TTC549 (cell line): ENCODE data around the gene PTCD2.
"Not testable (repeated sequence)": the region's sequence is repeated elsewhere in the genome, so short reads cannot be mapped to it uniquely, and the experiment has no call there.

Experiments
- FAIRE-seq: peaks from 2 replicates; lab custom pipeline; 2012; peaks lifted over from hg19 to GRCh38; lab: Jason Lieb, UNC

Gene PTCD2

DNA sequence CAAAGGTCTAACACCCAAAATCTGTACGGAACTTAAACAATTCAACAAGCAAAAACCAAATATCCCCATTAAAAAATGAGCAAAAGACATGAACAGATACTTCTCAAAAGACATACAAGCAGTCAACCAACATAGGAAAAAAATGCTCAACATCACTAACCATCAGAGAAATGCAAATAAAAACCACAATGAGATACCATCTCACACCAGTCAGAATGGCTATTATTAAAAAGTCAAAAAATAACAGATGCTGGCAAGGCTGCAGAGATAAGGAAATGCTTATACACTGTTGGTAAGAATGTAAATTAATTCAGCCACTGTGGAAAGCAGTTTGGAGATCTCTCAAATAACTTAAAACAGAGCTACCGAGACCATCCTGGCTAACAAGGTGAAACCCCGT lies 22.0 kb upstream of the PTCD2 start:
- not testable (repeated sequence) for FAIRE-seq

DNA sequence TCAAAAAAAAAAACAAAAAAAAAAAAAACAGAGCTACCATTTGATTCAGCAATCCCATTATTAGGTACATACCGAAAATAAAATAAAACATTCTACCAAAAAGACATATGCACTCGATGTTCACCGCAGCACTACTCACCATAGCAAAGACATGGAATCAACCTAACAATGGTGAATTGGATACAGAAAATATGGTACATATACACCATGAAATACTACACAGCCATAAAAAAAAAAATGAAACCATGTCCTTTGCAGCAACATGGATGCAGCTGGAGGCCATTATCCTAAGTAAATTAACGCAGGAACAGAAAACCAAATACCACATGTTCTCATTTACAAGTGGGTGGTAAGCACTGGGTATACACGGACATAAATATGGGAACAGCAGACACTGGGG lies 21.5 kb upstream of the PTCD2 start:
- no peak for FAIRE-seq

DNA sequence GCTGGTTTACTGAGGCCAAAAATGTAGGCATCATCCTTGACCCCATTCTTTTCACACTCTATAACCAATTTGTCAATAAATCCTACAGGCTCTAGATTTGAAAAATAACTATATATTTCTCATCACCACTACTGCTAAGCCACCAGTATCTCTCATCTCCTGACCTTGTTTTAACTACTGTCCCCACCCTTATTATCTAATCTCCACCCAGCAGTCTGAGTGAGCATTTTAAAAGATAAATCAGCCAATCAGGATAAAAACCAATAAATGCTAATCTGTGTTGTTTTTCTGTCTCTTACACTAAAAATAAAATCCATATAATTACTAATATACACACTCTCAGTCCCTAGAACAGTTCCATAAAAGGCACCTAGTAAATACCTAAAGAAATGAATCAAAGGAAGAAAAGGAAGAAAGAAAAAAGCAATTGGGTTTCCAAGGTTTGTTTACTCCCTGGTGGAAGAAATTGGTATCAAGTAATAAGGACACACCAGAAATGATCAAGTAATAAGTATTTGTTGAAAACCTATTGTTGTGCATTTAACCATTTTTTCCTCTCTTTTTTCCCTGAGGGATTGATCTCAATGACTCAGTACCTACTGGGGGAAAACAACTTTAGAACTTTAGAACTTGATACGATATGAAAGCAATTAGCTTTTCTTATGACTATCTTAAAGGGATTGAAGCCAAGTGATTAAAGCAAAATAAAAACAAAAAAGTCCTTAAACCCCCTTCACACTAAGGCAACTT lies 19.4 kb upstream of the PTCD2 start:
- no peak for FAIRE-seq

DNA sequence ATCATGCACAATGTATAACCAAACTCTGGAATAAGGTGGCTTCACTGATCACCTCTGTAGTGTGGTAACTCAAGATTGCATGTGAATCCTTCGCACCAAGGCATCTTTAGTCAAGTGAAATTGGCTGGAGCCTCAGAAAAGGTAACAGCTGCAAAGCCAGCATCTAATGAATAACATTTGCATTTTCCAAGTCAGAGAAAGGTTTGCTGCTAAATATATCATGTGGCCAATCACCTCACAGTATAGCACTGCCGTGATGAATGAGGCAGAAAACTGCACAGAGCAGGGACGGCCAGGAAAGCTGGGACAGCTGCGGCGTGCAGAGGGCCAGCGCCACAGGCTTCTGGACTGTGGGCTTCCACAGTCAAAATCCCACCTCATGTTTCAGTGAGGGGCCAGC lies 18.6 kb upstream of the PTCD2 start:
- FAIRE-seq = no peak

DNA sequence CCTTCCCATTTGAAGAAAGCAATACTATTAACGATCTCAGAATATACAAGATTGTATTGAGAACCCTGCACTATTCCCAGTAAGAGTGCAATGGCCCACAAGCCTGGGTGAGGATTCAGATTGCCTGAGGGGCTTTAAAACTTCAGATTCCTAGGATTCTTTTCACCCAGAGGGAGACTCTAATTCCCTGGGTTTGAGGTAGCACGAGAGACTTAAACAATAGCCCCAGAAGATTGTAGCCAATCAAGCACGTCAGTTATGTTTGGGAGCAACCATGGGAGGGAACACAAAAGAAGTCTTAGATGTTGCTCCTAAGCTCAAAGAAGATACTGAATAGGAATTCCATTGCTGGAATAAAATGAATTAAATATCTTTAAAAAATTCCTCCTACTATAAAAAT lies 18.0 kb upstream of the PTCD2 start:
- no peak for FAIRE-seq

DNA sequence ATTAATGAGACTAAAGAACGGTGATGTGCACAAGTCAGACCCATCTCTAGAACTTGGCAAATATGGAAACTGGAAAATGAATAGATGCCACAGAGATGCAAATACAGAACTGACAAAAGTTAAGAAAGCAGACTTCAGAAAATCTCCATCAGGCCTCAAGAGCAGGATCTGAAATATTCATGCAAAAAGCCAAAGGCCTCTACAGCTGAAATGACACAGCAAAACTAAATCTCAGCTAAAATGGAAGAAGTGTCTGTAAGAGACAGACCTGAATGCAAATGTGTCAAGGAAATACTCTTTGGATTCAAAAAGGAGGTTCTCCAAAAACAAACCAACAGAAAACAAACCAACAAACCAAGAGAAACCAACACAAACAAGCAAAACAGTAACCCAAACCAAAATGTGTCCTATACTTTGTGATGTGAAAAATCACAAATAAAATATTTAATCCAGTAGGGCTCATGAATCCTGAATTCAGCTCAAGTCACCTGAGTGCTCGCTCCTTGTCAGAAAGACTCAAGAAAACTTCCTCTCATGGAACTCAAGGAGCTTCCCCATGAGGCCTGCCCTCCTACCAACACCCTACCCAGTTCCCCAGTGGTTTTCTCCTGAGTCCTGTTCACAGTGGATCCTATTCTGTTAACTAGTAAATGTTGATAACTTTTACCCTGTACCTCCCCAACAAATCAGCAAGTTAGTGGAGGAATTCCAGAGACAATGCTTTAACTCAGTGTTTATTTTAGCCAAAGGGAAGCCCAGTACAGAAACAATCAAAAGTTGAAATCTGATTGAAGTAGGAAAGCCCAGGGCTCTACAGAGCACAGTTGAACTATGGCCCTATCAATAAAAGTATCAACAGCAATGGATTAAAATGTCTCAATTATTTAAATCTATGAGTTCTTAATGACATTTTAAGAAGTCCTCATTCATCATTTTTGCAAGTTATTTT lies 14.7 kb upstream of the PTCD2 start:
- FAIRE-seq = no peak

DNA sequence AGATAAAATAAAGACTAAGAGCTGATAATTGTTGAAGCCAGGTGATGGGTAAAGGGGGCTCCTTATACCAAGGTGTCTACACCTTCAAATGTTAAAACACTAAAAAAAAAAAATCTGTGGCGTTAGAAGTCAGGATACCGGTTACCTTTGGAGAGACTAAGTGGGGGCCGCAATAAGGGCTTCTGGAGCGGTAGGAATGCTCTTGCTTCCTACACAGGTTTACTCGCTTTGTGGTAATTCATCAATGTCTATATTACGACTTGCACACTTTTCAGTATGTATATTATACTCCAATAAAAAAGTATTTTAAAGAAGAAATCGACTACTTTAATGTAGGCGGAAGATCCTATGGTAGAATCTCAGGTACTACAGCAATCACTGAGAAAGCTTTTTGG lies 12.6 kb upstream of the PTCD2 start:
- no peak for FAIRE-seq

DNA sequence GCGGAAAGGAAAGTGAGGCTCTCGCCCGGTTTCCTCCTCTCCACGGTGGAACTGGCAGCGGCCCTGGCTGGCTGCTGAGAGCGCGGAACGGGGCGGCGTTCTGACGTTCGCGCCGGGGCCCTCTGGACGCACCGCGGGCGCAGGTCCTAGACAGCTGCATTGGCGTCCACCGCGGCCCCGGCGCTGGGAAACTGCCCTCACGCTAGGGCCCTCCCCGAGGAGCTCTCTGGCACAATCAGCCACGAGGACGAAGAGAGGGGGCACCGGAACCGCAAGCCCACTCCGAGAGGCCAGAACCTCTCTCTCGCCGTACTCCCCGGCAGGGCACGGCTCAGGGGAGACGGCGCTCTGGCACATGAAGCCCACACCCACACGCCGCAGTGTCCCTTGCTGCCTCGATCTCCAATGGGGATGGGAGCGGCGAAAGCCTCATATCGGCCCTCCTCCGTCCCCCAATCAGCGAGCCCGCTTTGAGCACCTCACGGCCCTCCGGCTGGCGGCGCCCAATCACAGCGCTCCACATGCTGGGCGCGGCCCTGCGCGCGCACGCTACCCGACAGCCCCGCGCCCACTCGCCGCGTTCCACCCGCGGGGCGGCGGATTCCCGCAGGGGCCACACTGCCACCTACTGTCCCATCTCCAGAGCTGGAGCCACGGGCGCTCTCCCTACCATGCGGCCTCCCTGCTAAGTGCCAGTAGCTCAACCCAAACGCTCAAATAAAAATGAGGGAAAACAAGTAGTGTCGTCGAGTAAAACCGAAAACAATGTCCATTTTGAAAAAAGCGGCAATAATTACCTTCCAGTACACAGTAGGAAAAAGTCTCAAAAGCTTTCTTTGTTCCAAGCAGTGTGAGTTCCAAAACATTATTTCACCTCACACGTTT lies 12.0 kb upstream of the PTCD2 start:
- no peak for FAIRE-seq

DNA sequence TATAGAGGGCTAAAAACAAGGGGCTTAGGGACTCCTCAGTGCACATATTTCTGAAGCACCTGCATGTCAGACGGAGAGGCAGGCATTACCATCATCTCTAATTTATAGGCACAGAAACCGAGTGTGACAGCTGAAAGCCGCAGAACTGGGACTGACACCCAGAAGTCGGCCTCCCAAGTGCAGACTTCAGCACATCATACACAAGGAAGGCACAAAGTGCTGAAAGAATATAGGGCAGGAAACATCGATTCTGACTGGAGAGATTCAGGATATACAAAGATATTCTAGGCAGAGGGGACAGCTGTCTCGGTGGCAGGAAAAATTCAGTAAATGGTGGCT lies 11.4 kb upstream of the PTCD2 start:
- no peak for FAIRE-seq

DNA sequence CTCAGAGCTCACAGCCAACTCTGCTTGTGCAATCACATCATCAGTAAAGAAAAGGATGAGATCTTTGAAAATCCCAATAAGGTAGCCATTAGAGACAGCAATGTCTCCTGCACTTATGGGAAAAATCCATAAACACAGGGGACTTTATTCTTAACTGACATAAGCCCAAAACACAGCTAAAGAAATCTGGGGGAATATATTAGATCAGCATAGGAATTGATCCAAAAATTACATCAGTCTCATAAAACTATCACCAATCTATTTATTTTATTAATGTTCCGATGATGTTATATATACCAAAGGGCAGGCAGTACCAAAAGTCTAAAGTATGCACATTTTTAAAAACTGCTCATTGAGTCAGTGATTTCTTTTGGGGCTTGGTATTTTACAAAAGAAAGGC lies 7.0 kb upstream of the PTCD2 start:
- no peak for FAIRE-seq

DNA sequence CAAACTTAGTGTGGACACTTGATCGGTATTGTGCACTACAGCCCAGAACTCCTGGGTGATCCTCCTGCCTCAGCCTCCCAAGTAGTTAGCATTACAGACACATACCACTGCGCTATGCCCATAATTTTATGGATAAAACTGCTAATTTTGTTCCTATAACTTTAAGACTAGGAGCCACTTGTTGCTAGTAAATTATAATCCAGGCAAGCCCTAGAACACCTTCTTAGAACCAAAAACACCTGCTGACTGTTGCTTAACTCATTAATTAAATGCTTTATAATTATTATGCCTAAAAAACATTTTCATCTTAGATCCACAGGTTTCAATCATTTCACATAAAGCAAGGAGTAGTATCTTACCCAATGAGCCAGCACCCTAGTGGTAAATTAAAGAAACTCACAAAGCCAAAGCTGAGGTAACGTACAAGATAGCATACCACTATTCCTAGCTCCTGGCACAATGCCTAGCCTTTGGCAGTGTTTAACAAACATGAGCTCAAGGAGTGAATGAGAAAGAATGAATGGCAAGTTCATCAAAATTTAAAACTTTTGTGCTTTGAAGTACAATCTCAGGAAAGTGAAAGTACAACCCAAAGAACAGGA lies 5.5 kb upstream of the PTCD2 start:
- no peak for FAIRE-seq

DNA sequence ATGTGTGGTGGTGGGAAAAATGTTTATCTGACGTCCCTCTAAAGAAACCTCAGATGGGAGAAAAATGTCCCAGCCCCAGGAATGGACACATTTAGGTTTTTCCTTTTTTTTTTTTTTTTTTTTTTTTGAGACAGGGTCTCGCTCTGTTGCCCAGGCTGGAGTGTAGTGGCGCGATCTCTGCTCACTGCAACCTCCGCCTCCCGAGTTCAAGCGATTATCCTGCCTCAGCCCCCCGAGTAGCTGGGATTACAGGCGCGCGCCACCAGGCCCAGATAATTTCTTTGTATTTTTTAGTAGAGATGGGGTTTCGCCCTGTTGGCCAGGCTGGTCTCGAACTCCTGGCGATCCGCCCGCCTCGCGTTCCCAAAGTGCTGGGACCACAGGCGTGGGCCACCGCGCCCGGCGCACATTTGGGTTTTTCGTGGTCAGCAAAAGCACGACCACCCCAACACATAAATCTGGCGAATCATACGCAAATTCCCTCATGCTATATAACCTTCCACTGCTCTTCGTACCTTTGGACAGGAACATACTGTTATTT lies 668 bp upstream of the PTCD2 start:
- FAIRE-seq = not testable (repeated sequence)

DNA sequence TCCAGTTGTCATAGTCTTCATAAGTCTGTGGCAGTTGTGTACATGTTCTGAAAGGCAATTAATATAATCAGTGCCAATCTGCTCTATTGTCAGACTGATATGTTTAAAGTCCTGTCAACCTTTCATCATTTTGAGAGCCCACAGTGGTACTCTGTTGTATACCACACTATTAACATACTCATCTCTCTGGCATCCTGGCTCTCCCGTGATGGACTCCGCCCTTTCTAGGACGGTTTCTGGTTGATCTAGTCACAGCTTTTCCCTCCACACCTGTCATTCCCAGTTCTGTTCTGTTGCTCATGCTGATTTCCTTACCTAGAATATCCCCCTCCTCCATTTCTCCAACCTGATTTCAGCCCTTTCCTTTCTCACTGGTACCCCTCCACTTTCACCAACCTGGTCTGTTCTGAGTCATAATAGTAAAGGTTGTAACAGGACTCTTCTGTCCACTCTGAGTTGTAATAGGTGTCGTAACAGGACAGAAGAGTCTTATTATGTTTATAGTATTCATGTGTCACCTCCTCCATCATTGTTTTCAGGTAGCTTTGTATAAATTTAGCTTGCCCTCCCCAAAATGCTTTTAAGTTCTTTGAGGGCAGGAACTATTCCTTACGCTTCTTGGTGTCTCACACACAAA lies 4.1 kb downstream of the PTCD2 start:
- no peak for FAIRE-seq

DNA sequence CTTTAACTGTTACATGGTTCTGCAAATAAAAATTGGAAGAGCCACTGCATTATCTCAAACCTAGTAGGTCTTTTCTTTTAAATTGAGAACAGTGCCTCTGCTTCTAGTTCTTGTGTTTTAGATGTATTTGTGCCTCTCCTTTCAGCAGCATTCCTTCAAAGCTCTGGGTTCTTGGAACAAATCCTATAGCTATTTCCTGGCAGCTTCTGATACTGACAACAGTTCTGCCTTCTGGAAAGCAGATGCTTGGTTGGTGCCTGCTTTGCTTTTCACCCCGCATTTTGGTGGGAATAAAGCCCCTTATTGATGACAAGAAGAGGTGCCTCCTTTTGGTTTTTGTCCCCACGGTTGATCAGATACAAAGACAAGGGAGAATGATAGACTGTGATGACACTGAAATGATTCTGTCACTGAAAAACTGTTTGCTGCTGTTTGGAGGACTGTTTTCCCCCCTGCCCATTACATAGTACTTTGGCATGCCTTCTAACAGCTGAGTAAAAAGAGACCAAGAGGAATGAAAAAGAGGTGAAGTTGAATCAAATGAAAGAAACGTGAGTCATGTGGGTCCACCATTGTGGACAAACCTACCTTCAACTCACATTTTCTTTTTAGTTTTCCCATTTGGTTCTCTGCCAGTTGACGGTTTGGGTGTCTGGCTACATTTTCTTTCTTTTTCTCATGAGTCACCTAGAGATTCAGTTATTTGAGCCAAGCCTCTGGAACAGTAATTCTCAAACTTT lies 5.6 kb downstream of the PTCD2 start:
- FAIRE-seq = no peak

DNA sequence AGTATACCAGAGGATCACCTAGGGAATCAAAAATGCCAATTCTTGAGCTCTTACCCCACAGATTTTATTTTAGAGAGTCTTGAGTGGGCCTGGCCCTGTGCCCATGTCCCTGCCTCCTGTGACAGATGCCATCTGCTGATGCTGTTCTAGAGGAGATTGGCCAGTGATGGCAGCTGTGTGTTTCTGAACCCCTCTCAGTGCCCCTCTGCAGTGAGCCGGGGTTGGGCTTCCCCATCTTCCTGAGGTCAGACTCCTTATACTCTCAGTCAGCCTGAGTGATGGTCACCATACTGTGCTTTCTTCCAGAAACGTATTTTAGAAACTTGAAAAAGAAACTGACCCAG lies 6.1 kb downstream of the PTCD2 start:
- FAIRE-seq = no peak

DNA sequence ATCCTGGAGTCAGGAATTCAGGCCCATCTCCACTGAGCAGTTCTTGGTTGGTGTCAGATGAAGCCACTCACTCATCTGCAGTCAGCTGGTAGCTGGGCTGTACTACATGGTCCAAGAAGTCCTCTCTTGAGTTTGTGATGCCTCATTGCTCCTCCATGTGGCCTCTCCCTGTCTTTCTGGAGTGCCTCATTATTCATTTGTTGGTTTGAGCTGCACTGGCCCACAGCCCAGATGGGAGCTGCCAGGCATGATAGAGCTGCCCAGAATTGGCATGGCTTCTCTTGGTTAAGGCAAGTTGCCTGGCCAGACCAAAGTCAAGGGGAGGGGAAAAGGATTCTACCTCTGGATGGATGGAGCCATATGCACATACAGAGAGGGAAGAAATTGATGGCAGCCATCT lies 8.0 kb downstream of the PTCD2 start:
- no peak for FAIRE-seq

DNA sequence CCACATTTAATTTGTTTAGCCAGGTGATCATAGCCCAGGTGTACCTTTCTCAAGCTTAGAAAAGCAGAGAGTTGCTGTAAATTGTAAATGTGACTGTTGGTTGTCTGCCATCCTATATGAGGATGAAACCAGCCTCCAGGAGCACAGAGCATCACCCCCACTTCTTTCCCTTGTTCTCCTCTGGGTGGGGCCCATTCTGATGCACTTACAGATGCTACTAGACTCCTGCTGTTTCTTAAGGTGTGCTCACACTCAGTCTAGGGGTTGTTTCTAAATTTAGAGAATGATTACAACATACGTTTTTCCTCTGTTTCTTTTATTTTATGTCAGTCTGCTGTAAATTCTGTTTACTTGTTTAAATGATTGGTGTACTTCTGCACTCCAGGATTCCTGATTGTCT lies 10.5 kb downstream of the PTCD2 start:
- FAIRE-seq = no peak

DNA sequence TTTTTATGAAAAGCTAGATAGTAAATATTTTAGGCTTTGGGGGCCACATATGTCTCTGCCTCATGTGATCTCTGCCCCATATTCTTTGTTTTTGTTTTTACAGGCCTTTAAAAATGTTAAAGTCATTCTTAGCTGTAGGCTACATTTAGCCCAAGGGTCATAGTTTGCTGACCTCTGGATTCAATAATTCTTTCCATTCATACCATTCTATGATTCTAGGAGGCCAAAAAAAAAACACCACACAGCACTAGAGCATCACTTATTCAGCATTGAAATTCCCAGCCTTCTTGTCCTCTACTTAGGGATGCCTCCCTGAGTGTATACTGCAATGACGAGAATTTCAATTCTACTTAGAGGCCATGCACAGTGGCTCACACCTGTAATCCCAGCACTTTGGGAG lies 17.0 kb downstream of the PTCD2 start:
- no peak for FAIRE-seq

DNA sequence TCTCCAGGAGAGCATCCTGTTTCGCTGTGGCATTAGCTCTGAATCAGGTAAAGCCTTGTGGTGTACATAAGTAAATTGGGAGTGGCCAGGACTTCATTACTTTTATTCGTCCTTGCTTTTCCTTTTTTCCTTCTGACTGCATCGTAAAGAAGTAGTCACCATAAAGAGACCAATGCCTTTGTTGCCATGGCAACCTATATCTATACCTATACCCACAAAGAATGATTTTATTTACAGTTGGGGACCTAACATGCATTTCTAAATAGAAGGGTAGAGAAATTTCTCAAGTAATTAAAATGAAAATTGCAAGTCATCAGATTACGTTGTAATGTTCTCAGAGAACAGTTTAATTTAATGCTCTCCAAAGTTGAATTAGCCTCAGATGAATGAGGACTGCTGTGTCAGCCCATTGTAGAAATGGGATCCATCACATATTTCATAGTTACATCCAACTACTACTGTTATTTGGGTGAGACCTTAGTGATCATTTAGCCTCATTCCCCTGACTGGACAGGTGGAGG lies 18.6 kb downstream of the PTCD2 start:
- no peak for FAIRE-seq

DNA sequence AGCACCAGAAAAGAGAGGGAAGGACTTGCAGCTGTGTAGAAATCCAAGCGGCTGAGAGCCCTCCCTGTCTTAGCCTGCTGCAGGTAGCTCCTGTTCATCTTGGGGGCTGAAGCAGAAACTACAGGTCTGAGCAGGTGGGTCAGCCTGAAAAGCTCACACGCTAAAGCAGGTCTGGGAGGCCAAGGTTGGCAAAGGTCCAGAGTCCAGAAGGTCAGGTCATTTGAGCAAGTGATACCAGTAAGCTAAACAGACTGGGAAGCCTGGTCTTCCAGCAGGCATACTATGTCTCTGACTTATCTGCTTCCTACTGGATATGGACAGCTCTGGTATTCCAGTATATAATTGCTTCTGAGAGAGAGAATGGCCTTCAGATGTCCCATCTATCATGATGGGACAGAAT lies 26.2 kb downstream of the PTCD2 start:
- FAIRE-seq = no peak
